Lower lobe of right lung (tissue), 2 donors: ENCODE results near the gene PLD3. TPM values are rescaled to one million over a fixed set of nuclear protein-coding genes. Genes with fewer than 3 reads are reported as not detected.

Experiments
- ATAC-seq, 2 donors: fragments of 200-7000 bp; cut with Tn5 transposase; one replicate each; pipeline ENCODE4 v1.9.1; 2020 to 2022; ENCODE audit warnings: mild to moderate bottlenecking in 2 of 2, moderate library complexity in 2 of 2
- DNase-seq: peaks from one replicate; pipeline ENCODE4 v3.0.0-alpha.2; 2020
- H3K27ac ChIP-seq: fragments of 200-600 bp; one replicate; pipeline ENCODE4 v1.8.0; 2022
- H3K27me3 ChIP-seq: fragments of 200-600 bp; one replicate; pipeline ENCODE4 v1.8.0; 2022; ENCODE audit warnings: low read depth
- H3K36me3 ChIP-seq: fragments of 200-600 bp; one replicate; pipeline ENCODE4 v1.8.0; 2022; ENCODE audit warnings: mild to moderate bottlenecking
- H3K4me1 ChIP-seq: fragments of 200-600 bp; one replicate; pipeline ENCODE4 v1.8.0; 2022
- H3K4me3 ChIP-seq: fragments of 200-600 bp; one replicate; pipeline ENCODE4 v1.8.0; 2022; ENCODE audit warnings: mild to moderate bottlenecking
- H3K9me3 ChIP-seq: fragments of 200-600 bp; one replicate; pipeline ENCODE4 v1.8.0; 2022
- CTCF ChIP-seq: fragments of 200-600 bp; IDR thresholded peaks from one replicate; pipeline ENCODE4 v1.8.0; 2022; ENCODE audit warnings: antibody characterized with exemption, mild to moderate bottlenecking
- intact Hi-C: fragments of 100-400 bp; cut with DNase I; formaldehyde crosslinking; loops from one replicate; pipeline ENCODE4 v1.11.0; 2022
- total RNA-seq: library from RNA; stranded (reverse); fragmentation: NEBNext Ultra II Directional; extraction: Animal tissue kit (Norgen Biotek cat#: 25700); gene quantifications from one replicate; pipeline ENCODE4 v1.2.1, GENCODE V29; 2021
- donor health status: DM: no; HTN: yes; CAD: no; lungs with severe emphysema.

PLD3 gene
- total RNA-seq, 1 donor from 2014 or later = 355 TPM

GRCh38 chr19:40392894-40393517 is 44.5 kb downstream of the PLD3 start:
- Histone ChIP-seq H3K9me3 (no peaks in the 10 kb centered on the region), H3K4me3 (no peak overlapping the region), H3K4me1 (peaks cover 15% of the 10 kb centered on the region), H3K27ac (peak overlapping the region; percentile 41), H3K27me3 (no peaks in the 10 kb centered on the region), H3K36me3 (peaks cover 24% of the 10 kb centered on the region)
- DNase-seq = peak; percentile 77
- peak; percentile 51 for TF ChIP-seq CTCF
- peak; percentile 70 to 81 for ATAC-seq
- intact Hi-C loops = no loop called here

GRCh38 chr19:40393894-40394815 is 45.7 kb downstream of the PLD3 start:
- H3K4me3 ChIP-seq = no peak overlapping the region
- H3K9me3 ChIP-seq = no peaks in the 10 kb centered on the region
- no peak for TF ChIP-seq CTCF
- no peak for DNase-seq
- H3K27ac ChIP-seq = no peak overlapping the region
- H3K36me3 ChIP-seq = peaks cover 24% of the 10 kb centered on the region
- peaks cover 23% of the 10 kb centered on the region for H3K4me1 ChIP-seq
- H3K27me3 ChIP-seq = no peaks in the 10 kb centered on the region
- no peak for ATAC-seq
- intact Hi-C loops = no loop called here

GRCh38 chr19:40394816-40395210 is 46.3 kb downstream of the PLD3 start:
- intact Hi-C loops = no loop called here
- Histone ChIP-seq H3K9me3 (no peaks in the 10 kb centered on the region), H3K4me1 (peaks cover 23% of the 10 kb centered on the region), H3K27ac (no peak overlapping the region), H3K4me3 (no peak overlapping the region), H3K27me3 (no peaks in the 10 kb centered on the region), H3K36me3 (peaks cover 24% of the 10 kb centered on the region)
- no peak for DNase-seq
- no peak for TF ChIP-seq CTCF
- ATAC-seq = no peak

GRCh38 chr19:40395956-40396355 is 47.5 kb downstream of the PLD3 start:
- TF ChIP-seq CTCF = no peak
- Histone ChIP-seq H3K27me3 (no peaks in the 10 kb centered on the region), H3K9me3 (no peaks in the 10 kb centered on the region), H3K27ac (no peak overlapping the region), H3K4me1 (peaks cover 23% of the 10 kb centered on the region), H3K4me3 (no peak overlapping the region), H3K36me3 (peaks cover 30% of the 10 kb centered on the region)
- ATAC-seq = no peak
- DNase-seq = no peak
- intact Hi-C loops = no loop called here

- TF ChIP-seq CTCF = no peak
- ATAC-seq = no peak
These were observed 48.5 kb downstream of the PLD3 start for GRCh38 chr19:40396886-40397567.

More at GRCh38 chr19:40396886-40397567, 48.5 kb downstream of the PLD3 start:
- H3K27me3 ChIP-seq = no peaks in the 10 kb centered on the region
- peaks cover 36% of the 10 kb centered on the region for H3K36me3 ChIP-seq
- no peaks in the 10 kb centered on the region for H3K9me3 ChIP-seq
- H3K27ac ChIP-seq = no peak overlapping the region
- peaks cover 21% of the 10 kb centered on the region for H3K4me1 ChIP-seq
- no peak overlapping the region for H3K4me3 ChIP-seq
- DNase-seq = no peak
- intact Hi-C loops = no loop called here
